Stimulated activated CD8-positive, alpha-beta memory T cell treated with anti-CD3 and anti-CD28 coated beads, Interleukin-15, amount 100 ng/mL, for 1 hour (primary cell): ENCODE measurements around the gene RHPN2.
"Not testable (repeated sequence)": the region's sequence is repeated elsewhere in the genome, so short reads cannot be mapped to it uniquely, and the experiment has no call there.

Experiments used
- DNase-seq: peaks from one replicate; pipeline ENCODE4 v3.0.0-alpha.2; 2020; ENCODE audit warnings: low read depth

RHPN2 gene

DNA sequence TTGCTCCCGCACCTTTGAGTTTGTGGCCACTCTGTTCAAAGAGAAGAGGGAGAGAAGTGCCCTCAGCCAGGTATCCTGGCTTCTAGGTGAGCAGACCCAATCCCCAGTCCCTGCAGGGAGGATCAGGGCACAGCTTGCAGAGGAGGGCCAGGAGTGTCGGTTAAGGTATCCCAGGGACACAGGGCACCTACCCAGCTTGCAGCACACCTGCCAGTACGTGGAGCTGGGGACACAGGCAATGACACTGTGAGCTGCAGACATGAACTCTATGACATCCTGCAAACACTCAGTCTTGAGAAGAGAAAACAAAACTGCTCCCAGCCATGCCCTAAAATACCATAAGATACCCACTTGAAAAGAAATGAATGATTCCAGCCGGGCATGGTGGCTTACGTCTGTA, 38.1 kb downstream of the RHPN2 start:
- DNase-seq: not testable (repeated sequence)

DNA sequence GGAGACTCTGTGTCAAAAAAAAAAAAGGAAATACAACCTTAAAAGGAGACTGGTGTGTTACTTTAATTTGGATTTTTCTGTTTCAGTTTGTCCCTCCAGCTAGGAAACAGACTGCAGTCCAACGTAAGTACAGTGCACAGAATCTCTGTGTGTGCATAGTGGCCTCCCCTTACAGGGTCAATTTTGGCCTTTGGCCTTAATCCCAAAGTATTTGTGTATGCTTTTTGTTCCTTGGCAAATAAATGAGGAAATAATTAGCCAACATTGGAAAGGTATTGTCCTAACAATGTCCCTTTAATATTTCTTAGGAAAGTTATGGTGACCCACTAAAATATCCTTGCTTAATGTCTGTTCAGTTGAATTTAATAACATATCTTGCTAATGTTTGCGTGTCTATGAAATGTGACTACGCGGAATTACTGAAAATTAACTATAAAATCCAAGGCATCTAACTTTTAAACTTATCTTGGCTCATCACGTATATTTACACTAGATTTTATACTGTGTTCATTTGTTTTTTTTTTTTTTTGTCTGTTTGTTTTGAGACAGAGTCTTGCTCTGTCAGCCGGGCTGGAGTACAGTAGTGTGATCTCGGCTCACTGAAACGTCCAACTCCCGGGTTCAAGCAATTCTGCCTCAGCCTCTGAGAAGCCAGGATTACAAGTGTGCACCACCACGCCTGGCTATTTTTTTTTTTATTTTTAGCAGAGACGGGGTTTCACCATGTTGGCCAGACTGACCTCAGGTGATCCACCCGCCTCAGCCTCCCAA, 39.0 kb downstream of the RHPN2 start:
- not testable (repeated sequence) for DNase-seq

DNA sequence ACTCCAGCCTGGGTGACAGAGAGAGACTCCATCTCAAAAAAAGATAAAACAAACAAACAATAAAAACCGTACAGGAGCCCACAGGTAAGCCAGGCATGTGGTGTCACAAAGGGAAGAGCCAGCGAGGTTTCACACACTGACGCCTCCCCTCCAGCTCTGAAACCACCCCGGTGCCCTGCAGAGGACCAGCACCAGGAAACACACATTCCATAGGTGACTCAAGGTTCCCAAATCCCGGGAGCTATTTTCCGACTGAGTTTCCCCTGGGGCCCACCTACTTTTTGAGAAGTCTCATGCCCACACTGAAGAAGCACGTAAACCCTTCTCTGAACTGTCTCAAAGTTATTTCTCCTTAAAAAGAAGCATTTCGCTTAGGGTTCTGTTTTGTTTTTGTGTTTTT, 40.3 kb downstream of the RHPN2 start:
- DNase-seq: no peak

DNA sequence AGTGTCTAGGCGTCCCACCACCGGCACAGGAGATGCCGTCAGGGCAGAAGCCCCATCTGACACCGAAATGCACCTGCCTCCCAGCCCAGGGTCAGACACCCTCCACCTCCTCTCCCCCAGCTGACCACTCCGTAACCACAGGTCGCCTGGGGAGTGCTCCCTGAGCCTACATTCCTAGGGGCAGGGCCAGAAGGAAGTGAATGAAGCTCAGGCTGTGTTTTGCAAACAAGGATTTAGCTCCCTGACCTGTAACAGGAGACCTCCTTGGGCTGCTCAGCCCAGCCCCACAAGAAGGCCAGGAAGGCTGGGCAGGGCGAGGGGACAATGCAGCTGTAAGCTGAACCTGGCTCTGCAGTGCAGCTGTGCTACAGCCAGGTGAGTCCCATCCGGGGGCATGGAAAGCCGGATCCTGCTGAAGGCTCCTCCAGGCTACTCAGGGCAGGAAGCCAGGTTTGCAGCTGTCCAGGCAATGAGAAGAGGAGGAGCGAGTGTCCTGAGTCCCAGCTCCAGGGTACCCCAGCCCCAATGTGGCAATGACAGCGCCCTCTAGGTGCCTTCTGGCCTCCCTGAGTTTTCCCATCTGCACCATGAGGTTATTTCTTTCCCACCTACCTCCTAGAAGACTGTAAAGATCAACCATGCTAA, 42.1 kb downstream of the RHPN2 start:
- no peak for DNase-seq

DNA sequence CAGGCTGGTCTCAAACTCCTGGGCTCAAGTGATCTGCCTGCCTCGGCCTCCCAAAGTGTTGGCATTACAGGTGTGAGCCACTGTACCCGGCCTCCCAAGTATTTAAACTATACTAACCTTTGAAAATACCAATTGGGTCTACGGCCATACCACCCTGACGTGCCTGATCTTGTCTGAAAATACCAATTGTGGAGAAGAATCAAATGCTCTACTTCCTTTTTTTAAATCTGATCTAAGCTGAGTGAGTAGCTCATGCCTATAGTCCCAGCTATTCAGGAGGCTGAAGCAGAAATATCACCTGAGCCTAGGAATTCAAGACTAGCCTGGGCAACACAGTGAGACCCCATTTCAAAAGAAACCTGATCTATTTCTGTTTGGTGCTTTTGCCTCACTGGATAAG, 53.8 kb downstream of the RHPN2 start:
- DNase-seq: not testable (repeated sequence)

DNA sequence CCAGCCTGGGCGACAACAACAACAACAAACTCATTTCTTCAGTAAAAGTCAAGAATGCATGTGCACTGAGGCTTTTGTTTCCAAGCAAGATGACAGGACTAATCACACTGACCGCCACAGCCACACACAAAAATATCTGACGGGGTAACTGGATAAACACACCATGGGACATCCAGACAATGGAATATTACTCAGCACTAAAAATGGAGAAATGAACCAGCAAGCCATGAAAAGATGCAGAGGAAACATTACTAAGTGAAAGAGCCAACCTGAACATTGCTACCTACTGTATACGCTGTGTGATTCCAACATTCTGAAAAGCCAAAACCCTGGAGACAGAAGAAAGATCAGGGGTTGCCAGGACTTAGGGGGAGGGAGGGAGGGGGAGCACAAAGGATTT, 56.0 kb downstream of the RHPN2 start:
- no peak for DNase-seq

DNA sequence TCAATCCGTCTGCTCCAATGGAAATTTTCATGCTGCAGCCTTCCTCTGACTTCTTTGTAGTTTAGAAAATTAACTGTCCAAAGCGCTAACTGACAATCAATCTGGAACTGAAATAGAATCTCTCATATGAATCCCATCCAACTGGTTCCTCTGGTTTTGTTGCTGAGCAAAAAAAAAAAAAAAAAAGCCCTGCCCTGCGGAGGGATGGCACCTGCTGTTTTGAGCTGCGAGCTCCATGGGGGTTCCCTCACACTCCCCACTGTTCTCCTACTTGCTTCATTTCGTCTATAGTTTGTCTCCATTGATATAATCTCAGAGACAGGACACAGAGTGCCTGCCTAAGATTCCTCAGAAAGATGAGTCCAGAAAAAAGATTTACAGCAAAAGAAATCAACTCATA, 59.2 kb downstream of the RHPN2 start:
- DNase-seq: no peak

DNA sequence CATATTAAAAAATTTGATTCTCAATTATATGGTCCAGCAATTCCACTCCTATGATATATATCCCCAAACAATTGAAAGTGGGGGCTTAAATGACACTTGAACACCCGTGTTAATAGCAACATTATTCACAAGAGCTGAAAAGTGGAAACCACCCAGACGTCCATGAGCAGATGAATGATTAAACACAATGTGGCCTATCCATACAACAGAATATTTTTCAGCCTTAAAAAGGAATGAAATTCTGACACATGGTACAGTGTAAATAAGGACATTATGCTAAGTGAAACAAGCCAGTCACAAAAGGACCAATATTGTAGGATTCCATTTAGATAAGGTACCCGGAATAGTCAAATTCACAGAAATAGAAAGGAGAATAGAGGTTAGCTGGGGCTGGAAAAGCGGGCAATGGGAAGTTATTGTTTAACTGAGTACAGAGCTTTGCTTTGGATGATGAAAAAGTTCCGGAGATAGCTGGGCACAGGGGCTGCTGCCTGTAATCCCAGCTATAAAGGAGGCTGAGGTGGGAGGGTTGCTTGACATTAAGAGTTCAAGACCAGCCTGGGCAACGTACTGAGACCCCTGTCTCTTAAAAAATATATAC, 61.2 kb downstream of the RHPN2 start:
- DNase-seq: not testable (repeated sequence)

DNA sequence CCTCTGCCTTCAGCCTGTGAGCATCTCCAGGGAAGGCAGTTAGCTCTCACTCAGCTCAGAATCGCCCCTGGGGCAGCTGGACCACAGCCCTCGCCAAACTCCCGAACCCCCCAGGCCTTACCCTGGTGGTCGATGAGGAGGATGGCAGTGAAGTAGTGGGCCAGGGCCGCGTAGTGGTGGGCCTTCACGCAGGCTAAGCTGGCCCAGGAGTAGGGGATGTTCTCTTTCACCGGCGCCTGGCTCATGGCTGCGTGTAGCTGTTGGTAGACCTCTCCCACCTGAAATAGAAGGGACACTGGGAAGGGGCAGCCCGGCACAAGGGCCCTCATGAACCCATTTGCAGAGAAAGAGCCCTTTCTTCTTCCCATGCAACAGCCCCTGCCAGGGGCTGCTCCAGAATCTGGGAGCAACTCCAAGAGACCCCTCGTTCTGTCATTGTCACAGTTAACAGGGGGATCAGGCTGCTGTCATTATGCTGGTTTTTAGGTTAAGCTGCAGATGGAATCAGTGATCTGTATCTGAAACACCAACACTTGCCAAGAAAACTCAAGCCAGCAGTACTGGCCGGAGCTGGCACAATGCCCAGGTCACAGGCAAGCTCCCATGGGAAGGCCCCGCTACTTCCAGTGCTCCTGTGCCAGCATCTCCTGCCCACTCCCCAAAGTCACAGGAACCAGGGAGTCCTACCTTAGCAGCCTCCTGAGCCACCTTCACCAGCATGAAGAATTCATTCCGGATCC, 62.4 kb downstream of the RHPN2 start:
- DNase-seq: not testable (repeated sequence)

DNA sequence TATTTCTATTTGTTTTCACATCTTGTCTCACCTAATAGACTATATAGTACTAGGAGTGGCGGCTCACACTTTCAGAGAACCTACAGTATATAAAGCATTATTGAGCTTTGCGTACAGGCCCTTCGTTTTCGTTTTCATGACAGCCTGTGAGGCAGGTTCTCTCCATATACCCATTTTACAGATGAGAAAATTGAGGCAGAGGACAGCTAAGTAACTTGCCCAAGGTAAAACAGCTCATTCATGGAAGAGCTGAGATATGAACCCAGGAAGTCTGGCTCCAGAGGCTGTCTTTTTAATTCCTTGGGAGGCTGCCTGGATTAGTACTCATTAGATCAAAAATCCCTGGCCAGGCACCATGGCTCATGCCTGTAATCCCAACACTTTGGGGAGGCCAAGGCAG, 63.8 kb downstream of the RHPN2 start:
- no peak for DNase-seq

DNA sequence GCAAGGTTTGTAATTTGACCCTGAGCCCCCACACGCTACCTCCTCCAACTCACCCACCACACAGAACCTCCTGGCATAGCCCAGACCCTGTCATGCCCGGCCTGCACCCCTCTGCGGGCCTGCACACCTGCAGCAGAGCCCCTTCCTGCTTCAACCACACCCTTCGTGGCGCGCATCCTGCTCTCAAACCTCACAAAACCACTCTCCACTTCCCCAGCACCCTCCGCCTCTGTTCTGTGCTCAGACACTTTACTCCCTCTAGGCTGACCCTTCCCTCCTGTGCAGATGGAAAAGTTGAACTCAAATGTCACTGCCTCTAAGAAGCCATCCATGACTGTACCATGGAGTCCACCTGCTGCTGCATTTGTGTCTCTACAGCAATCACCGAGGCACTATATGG, 64.2 kb downstream of the RHPN2 start:
- no peak for DNase-seq

DNA sequence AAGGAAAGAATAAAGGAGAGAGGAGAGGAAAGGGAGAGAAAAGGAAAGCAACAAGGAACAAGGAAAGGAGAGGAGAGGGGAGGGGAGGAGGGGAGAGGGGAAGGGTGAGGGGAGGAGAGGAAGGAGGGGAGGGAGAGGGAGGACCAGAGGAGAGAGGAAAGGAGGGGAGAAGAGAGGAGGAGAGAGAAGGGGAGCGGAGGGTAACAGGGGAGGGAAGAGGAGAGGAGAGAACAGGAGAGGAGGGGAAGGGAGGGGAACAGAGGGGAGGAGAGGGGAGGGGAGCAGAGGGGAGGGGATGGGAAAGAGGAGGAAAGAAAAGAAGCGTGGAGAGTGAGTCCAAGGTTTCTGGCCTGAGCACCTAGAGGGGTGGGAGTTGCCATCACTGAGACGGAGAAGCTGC, 66.0 kb downstream of the RHPN2 start:
- DNase-seq: no peak

DNA sequence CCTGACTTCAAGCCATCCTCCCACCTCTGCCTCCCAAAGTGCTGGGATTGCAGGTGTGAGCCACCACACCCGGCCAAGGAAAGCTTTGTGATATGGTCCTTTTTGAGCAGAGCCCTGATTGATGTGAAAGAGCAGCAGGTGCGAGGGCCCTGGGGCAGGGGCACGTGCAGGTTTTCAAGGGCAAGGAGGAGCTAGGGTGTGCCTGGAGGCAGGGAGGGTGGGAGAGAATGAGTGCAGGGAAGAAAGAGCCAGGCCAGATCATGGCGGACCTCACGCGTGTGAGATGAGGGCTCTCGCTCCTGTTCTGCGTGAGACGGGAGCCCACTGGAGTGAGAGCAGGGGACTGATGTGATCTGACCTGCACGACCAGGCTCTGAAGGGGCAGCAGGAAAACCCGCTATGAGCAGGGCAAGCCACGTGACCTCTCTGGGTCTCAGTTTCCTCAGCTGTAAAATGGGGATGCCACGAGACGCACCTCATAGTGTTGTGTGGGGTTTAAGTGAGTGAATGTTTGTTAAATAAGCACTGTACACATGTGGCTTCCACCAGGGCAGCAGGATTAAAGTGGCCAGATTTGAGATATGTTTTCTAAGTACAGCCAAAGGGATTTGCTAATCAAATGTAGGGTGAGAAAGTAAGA, 66.9 kb downstream of the RHPN2 start:
- no peak for DNase-seq

DNA sequence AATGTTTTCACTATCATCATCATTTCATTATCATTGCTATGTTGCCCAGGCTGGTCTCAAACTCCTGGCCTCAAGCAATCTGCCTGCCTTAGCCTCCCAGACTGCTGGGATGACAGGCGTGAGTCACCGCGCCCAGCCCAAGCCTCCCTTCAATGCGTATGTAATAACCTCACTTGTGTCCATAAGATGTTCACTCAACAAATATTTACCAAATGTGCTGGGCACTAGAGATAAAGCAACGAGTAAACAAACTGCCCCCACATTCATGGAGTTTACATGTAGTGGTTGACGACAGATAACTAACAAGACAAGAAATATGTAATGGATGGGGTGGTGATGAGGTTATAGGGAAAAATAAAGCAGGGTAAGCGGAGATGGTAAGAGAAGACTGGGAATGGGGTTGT, 67.6 kb downstream of the RHPN2 start:
- not testable (repeated sequence) for DNase-seq

DNA sequence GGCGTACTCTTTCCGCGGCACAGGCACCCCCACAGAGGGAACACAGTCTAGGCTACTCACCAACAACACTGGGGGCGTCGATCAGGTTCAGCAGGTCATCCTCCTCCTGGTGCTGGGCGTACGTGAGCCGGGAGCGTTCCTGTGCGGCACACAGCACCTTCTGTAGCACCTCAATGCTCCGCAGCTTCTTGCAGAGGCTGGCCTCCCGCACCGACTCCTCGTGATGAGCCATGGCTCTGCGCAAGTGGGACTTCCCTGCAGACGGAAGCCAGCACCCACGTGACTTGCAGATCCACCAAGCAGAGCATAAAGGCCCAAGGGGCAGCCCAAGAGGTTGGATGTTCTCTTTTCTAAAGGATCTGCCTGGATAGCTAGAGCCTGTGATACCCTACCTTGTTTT, 68.7 kb downstream of the RHPN2 start:
- DNase-seq: not testable (repeated sequence)

DNA sequence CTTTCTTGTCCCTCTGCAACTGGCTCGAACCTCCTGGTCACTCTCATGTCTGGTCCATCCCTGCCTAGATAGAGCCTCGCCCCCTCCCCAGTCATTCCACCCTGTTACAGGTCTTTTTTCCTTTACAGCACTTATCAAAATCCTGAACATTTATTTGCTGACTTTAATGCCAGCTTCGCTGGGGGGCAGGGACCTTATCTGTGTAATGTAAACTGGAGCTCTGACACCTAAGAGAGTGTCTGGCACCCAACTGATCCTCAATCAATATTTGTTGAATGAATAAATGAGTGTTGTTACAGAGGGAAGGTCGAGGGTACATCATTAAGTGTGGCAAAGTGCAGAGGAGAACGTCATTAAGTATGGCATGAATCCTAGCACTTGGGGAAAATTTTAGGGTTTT, 76.0 kb downstream of the RHPN2 start:
- no peak for DNase-seq

DNA sequence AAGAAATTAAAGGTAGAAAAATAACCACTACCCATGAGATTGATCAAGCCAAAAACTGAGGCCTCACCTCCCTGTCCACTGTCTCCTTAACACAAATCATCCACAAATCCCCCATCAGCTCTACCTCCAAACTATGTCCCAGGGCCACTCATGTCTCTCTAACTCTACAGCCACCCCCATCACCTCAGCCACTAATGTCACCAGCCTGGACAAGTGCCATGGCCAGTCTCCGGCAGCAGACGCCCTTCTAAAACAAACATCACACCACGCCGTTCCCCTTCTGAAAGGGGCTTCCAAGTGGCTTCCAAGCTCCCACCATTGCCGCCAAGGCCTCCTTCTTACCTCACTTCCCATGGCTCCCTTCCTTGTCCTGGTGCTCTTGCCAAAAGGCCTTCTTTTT, 76.4 kb downstream of the RHPN2 start:
- DNase-seq: not testable (repeated sequence)

DNA sequence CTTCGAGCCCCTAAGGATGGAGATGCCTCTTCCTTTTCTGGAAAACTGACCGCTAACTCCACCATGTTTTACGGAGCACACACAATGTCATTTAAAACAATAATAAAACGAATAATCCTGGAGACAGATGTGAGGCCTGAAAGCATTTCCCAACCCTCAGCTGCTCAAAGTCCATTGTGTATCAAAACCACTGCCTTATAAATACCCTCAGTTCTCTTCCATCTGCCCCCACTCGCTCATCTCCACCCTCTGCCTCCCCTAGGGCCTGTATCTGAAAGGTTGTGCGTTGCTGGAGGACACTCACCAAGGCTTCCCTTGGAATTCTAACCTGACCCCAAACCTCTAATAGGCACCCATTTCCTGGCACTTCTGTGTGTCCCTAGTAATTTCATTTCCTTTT, 82.2 kb downstream of the RHPN2 start:
- not testable (repeated sequence) for DNase-seq

DNA sequence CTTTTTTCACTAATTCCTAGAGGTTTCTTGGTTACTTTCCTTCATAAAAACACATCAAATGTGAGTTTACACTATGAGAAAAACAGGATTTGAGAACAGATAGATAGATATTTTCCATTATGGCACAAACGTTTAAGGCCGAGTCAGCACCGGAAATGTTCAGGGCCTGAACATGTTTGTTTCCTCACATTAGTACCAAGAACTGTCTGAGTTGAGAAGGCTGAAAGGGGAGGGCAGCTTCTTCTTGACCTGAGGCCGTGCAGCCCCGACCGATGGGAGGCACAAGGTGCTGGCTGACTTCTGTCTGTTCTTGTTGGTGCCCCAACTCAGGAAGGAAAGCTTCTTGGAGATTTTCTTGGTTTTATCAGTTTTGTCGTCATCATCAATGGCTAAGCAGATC, 84.9 kb downstream of the RHPN2 start:
- not testable (repeated sequence) for DNase-seq

DNA sequence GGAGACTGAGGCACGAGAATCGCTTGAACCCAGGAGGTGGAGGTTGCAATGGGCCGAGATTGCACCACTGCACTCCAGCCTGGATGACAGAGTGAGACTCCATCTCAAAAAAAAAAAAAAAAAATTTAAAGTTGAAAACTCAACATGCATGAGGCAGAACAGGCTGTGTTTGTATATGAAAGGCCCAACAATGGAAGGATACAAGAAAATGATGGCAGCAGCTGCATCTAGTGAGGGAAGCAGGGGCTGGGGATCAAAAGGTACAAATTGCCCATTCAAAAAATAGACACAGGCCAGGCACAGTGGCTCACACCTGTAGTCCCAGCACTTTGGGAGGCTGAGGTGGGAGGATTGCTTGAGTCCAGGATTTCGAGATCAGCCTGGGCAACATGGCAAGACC, 86.9 kb downstream of the RHPN2 start:
- DNase-seq: not testable (repeated sequence)

DNA sequence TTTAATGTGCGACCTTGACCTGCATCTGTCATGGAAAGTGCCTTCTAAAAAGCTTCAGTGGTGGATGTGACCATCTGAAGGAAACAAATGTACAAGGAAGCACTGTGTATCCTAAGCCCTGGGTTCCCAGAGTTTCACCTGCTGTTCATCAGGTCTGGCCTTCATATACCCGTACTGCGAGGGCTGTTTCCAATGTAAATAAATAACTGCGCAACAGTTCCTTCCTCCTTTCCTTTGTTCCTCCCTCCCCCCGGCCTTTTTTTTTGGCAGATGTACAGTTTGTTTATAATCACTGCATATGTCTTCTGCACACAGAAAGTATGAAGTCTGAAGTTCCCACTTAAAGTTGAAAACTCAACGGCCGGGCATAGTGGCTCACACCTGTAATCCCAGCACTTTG, 87.4 kb downstream of the RHPN2 start:
- no peak for DNase-seq

DNA sequence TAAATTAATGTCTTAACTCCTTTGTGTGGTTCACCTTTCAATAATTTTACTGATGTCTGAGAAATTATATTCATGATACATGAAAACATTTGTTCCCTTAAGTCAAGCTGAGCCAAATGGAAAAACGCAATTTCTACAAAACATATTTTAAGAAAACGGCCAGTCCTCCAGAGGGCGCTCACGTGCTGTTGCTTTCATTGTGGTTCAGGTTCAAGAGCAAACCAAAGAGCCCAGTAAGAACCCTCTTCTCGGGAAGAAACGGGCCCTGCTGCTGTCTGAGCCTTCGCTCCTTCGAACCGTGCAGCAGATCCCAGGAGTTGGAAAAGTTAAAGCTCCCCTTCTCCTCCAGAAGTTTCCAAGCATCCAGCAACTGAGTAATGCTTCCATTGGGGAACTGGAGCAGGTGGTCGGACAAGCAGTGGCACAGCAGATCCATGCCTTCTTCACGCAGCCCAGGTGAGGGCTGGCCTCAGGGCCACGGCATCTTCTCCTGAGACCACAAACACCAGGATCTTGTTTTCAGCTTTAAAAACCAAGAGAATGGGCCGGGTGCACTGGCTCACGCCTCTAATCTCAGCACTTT, 88.4 kb downstream of the RHPN2 start:
- DNase-seq: peak; percentile 58
